GM21423 (cell line): Measurements from ENCODE around the gene RDH14.

Source experiments
- ATAC-seq: cut with Tn5 transposase; IDR thresholded peaks from one replicate; pipeline ENCODE4 v1.9.1; 2021; ENCODE audit warnings: mild to moderate bottlenecking, moderate library complexity; ENCODE audit not compliant: unreplicated experiment

Gene RDH14

GRCh38 chr2:18560031-18560796 is at the start of gene RDH14:
Gene RDH14 (minus strand): TSS chr2:18560653. CDS start chr2:18560572, 81 bp downstream.
- peak; percentile 93 for ATAC-seq

GRCh38 chr2:18610090-18610489 is 49.6 kb upstream of the RDH14 start:
- no peak for ATAC-seq

- peak; percentile 51 for ATAC-seq
Observed at GRCh38 chr2:18605115-18605514, 44.7 kb upstream of the RDH14 start.

- no peak for ATAC-seq
Observed at GRCh38 chr2:18604531-18604885, 44.1 kb upstream of the RDH14 start.

GRCh38 chr2:18603854-18604530 is 43.5 kb upstream of the RDH14 start:
- no peak for ATAC-seq

- ATAC-seq = no peak
Observed at GRCh38 chr2:18602298-18602697, 41.8 kb upstream of the RDH14 start.

- ATAC-seq = no peak
Observed at GRCh38 chr2:18600255-18600613, 39.8 kb upstream of the RDH14 start.

- no peak for ATAC-seq
Observed at GRCh38 chr2:18599509-18600254, 39.2 kb upstream of the RDH14 start.

- ATAC-seq = no peak
Observed at GRCh38 chr2:18598848-18599484, 38.5 kb upstream of the RDH14 start.

- no peak for ATAC-seq
Observed at GRCh38 chr2:18597618-18598017, 37.2 kb upstream of the RDH14 start.

GRCh38 chr2:18596993-18597392 is 36.5 kb upstream of the RDH14 start:
- no peak for ATAC-seq

- ATAC-seq = no peak
Observed at GRCh38 chr2:18593496-18593895, 33.0 kb upstream of the RDH14 start.

GRCh38 chr2:18592372-18592771 is 31.9 kb upstream of the RDH14 start:
- no peak for ATAC-seq

GRCh38 chr2:18589354-18589753 is 28.9 kb upstream of the RDH14 start, which contains the start of gene NT5C1B:
Gene NT5C1B (minus strand): TSS chr2:18589569. CDS start chr2:18589468, 101 bp downstream.
- ATAC-seq = no peak

- ATAC-seq = no peak
Observed at GRCh38 chr2:18588802-18589201, 28.3 kb upstream of the RDH14 start.

- ATAC-seq = no peak
Observed at GRCh38 chr2:18588049-18588448, 27.6 kb upstream of the RDH14 start.

- no peak for ATAC-seq
Observed at GRCh38 chr2:18585526-18585925, 25.1 kb upstream of the RDH14 start.

- no peak for ATAC-seq
Observed at GRCh38 chr2:18584608-18584954, 24.1 kb upstream of the RDH14 start.

GRCh38 chr2:18583905-18584607 is 23.6 kb upstream of the RDH14 start:
- no peak for ATAC-seq

GRCh38 chr2:18580606-18581005 is 20.2 kb upstream of the RDH14 start:
- no peak for ATAC-seq

GRCh38 chr2:18578033-18578432 is 17.6 kb upstream of the RDH14 start:
- ATAC-seq = no peak
